Measurements from ENCODE around the gene CD5L. TPM values are rescaled to one million over a fixed set of nuclear protein-coding genes. Genes with fewer than 3 reads are reported as not detected.

The CD5L gene
- total RNA-seq, 1 donor from 2014 or later: not detected

DNA sequence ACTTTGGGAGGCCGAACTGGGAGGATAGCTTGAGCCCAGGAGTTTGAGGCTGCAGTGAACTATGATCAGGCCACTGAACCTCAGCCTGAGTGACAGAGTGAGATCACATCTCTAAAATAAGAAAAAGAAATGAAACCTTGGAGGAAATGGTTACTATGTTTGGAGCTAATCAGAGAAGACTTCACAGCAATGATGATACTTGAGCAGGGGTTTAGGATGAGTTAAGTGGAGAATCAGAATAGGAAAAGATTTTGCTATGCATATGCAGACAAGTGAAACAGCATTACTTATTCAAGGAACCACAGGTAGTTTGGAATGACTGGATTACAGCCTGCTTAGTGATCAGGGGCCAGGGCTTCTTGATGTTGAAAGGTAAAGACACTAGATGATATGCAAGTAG, 1.3 kb upstream of the CD5L start:
- DNase-seq (ENCODE audit: low read depth): no peak
- Histone ChIP-seq H3K27me3 (ENCODE audit: control insufficient read depth, insufficient read depth, low read length) (peaks cover 2% of the 10 kb centered on the region), H3K4me3 (ENCODE audit: low read depth, low read length) (no peak overlapping the region), H3K36me3 (ENCODE audit: control insufficient read depth, insufficient read depth, low read length) (no peaks in the 10 kb centered on the region)
- TF ChIP-seq, protein P1, sequence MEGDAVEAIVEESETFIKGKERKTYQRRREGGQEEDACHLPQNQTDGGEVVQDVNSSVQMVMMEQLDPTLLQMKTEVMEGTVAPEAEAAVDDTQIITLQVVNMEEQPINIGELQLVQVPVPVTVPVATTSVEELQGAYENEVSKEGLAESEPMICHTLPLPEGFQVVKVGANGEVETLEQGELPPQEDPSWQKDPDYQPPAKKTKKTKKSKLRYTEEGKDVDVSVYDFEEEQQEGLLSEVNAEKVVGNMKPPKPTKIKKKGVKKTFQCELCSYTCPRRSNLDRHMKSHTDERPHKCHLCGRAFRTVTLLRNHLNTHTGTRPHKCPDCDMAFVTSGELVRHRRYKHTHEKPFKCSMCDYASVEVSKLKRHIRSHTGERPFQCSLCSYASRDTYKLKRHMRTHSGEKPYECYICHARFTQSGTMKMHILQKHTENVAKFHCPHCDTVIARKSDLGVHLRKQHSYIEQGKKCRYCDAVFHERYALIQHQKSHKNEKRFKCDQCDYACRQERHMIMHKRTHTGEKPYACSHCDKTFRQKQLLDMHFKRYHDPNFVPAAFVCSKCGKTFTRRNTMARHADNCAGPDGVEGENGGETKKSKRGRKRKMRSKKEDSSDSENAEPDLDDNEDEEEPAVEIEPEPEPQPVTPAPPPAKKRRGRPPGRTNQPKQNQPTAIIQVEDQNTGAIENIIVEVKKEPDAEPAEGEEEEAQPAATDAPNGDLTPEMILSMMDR (IDR thresholded peaks at IDR 0.05; ENCODE audit: insufficient read depth, low read length, poor library complexity, severe bottlenecking): no peak

DNA sequence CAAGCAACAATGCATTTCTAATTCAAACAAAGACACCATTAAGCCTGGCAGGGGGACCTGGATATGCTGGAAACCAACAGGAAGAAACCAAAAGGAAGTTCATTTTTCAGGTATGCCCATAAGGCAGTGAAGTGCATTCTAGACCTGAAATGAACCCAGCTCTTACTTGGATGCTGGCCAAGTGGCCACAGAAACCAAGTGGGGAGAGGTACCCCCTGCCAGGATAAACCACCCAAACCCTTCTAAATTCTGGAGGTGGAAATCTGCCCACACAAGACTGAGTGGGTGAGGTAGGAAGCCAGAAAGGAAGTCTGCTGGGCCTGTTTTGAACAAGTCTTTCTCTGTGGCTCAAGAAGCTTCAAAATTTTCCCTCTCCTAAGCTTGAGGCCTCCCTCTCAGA, 2.6 kb downstream of the CD5L start:
- H3K4me3 ChIP-seq (ENCODE audit: low read depth, low read length): no peak overlapping the region
- H3K36me3 ChIP-seq (ENCODE audit: control insufficient read depth, insufficient read depth, low read length): no peaks in the 10 kb centered on the region
- peaks cover 2% of the 10 kb centered on the region for H3K27me3 ChIP-seq (ENCODE audit: control insufficient read depth, insufficient read depth, low read length)
- TF ChIP-seq, protein P1 (IDR thresholded peaks at IDR 0.05; ENCODE audit: insufficient read depth, low read length, poor library complexity, severe bottlenecking): no peak
- DNase-seq (ENCODE audit: low read depth): no peak

DNA sequence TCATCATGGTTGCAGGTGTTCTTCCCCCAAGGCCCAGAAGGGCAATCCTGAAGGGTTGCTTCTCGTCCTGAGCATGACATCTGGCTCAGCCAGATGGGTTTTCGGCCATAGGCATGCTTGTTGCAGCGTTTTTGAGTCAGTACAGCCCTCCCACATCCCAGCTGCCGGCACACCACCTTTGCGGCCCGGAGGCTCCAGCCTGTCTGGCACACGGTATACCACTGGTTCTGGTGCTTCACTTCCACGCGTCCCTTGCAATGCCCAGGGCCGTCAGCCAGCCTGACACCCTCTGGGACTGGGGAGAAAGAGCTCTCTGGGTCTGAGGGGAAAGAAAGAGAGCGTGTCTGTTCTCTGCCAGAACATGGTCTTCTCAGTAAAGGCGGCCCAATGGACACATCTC, 7.2 kb downstream of the CD5L start:
- TF ChIP-seq, protein P1 (IDR thresholded peaks at IDR 0.05; ENCODE audit: insufficient read depth, low read length, poor library complexity, severe bottlenecking): no peak
- Histone ChIP-seq H3K36me3 (ENCODE audit: control insufficient read depth, insufficient read depth, low read length) (no peaks in the 10 kb centered on the region), H3K4me3 (ENCODE audit: low read depth, low read length) (no peak overlapping the region), H3K27me3 (ENCODE audit: control insufficient read depth, insufficient read depth, low read length) (no peaks in the 10 kb centered on the region)
- no peak for DNase-seq (ENCODE audit: low read depth)

DNA sequence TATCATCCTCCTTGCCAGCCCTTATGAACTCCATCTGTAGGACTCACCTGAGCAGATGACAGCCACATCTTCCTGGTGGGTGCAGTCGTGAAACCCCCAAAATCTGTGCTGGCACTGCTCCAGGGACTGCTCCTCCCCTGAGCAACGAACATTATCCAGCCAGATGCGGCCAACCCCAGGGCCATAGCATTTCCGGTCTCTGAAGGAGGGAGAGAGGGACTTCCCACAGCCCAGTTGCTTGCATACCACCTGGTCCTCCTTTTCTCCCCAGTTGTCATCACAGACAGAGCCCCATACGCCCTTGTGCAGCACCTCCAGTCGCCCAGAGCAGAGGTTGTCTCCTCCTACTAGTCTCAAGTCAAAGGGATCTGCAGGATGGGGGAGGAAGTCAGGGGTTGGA, 8.5 kb downstream of the CD5L start:
- Histone ChIP-seq H3K36me3 (ENCODE audit: control insufficient read depth, insufficient read depth, low read length) (no peaks in the 10 kb centered on the region), H3K27me3 (ENCODE audit: control insufficient read depth, insufficient read depth, low read length) (no peaks in the 10 kb centered on the region), H3K4me3 (ENCODE audit: low read depth, low read length) (no peak overlapping the region)
- TF ChIP-seq, protein P1 (IDR thresholded peaks at IDR 0.05; ENCODE audit: insufficient read depth, low read length, poor library complexity, severe bottlenecking): no peak
- DNase-seq (ENCODE audit: low read depth): no peak

DNA sequence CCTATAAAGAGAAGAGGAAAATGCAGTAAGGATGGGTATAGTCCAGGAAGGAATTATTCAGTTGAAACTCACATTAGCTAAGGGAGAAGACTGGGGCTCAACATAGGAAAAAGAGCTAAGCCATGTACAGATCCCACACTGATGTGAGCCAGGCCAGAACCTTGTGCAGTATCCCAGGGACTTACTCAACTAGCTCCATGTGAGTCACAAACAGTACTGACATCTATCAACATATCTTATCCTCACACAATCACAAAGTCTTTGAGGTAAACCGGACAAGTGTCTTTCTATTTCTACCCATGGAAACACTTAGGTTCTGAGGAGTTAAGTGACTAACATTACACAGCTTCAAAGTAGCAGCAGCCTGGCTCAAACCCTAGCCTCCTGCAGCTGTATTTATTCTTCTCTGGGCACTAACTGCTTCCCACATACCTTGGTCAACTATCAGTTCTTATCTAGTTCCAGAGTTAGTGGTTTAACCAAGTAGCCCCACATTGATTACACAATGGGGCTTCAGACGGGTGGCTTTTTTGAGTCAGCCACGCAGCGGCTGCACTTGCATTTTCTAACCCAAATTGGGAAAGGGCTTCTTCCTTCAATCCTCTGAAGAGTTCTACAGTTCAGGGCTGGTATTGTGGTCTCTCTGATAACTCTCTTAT, 9.5 kb downstream of the CD5L start:
- H3K4me3 ChIP-seq (ENCODE audit: low read depth, low read length): no peak overlapping the region
- TF ChIP-seq, protein P1 (IDR thresholded peaks at IDR 0.05; ENCODE audit: insufficient read depth, low read length, poor library complexity, severe bottlenecking): no peak
- H3K27me3 ChIP-seq (ENCODE audit: control insufficient read depth, insufficient read depth, low read length): no peaks in the 10 kb centered on the region
- no peaks in the 10 kb centered on the region for H3K36me3 ChIP-seq (ENCODE audit: control insufficient read depth, insufficient read depth, low read length)
- no peak for DNase-seq (ENCODE audit: low read depth)

DNA sequence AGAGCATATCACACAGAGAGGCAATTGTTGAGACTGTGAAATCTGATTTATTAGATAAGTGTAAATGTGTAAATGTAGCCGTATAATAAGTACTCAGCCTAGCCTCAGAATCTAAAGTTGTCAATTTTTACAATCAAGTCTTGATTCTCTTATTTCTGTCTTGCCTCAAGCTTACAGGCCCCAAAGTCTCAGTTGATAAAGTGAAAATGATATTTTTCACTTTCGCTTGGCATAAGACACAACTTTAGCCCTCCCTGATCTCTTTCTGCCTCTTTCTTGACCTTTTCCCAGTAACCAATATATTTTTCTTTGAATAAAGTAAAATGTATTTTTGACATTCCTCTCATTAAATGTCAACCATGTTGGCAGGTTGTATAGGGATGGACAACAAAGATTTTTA, 10.7 kb downstream of the CD5L start:
- no peak for DNase-seq (ENCODE audit: low read depth)

More for the DNA sequence above, 10.7 kb downstream of the CD5L start:
- no peaks in the 10 kb centered on the region for H3K27me3 ChIP-seq (ENCODE audit: control insufficient read depth, insufficient read depth, low read length)
- H3K4me3 ChIP-seq (ENCODE audit: low read depth, low read length): no peak overlapping the region
- H3K36me3 ChIP-seq (ENCODE audit: control insufficient read depth, insufficient read depth, low read length): no peaks in the 10 kb centered on the region
- TF ChIP-seq, protein P1 (IDR thresholded peaks at IDR 0.05; ENCODE audit: insufficient read depth, low read length, poor library complexity, severe bottlenecking): no peak
